ENCODE measurements around the gene KRT26. TPM values are rescaled to one million over a fixed set of nuclear protein-coding genes. Genes with fewer than 3 reads are reported as not detected.
A peak's percentile ranks its signal among the peaks of the same experiment; 100 is the strongest.

The KRT26 gene
- polyA plus RNA-seq, 2 of the 4 experiments (the other 2 are of a cell fraction), result not detected

- TF ChIP-seq NPAS2 (CRISPR knock-in tag; IDR thresholded peaks at IDR 0.05; ENCODE audit: borderline replicate concordance) (no peak), TFCP2L1 (CRISPR knock-in tag; IDR thresholded peaks at IDR 0.05) (no peak), RCOR1 (IDR thresholded peaks at IDR 0.05; ENCODE audit: low read depth, low read length) (no peak), GATA3 (IDR thresholded peaks at IDR 0.05; ENCODE audit: borderline replicate concordance) (no peak), EHF (CRISPR knock-in tag; IDR thresholded peaks at IDR 0.05) (no peak), BHLHE40 (IDR thresholded peaks at IDR 0.05; ENCODE audit: low read depth, low read length) (no peak), KDM5A (IDR thresholded peaks at IDR 0.05) (no peak), HMGXB4 (CRISPR knock-in tag; IDR thresholded peaks at IDR 0.05; ENCODE audit: borderline replicate concordance) (no peak), CBX2 (IDR thresholded peaks at IDR 0.05; ENCODE audit: borderline replicate concordance, low read depth) (no peak), SREBF2 (IDR thresholded peaks at IDR 0.05) (no peak), HDAC2 (IDR thresholded peaks at IDR 0.05) (no peak), CEBPB (IDR thresholded peaks at IDR 0.05) (no peak)
- TF ChIP-seq, protein P1, sequence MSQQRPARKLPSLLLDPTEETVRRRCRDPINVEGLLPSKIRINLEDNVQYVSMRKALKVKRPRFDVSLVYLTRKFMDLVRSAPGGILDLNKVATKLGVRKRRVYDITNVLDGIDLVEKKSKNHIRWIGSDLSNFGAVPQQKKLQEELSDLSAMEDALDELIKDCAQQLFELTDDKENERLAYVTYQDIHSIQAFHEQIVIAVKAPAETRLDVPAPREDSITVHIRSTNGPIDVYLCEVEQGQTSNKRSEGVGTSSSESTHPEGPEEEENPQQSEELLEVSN (IDR thresholded peaks at IDR 0.05; ENCODE audit: borderline replicate concordance, low read depth), result no peak
- TF ChIP-seq, protein P2, sequence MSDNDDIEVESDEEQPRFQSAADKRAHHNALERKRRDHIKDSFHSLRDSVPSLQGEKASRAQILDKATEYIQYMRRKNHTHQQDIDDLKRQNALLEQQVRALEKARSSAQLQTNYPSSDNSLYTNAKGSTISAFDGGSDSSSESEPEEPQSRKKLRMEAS (IDR thresholded peaks at IDR 0.05), result no peak
These were observed 46.3 kb upstream of the KRT26 start (continued) for GRCh38 chr17:40818343-40818732.

DNA sequence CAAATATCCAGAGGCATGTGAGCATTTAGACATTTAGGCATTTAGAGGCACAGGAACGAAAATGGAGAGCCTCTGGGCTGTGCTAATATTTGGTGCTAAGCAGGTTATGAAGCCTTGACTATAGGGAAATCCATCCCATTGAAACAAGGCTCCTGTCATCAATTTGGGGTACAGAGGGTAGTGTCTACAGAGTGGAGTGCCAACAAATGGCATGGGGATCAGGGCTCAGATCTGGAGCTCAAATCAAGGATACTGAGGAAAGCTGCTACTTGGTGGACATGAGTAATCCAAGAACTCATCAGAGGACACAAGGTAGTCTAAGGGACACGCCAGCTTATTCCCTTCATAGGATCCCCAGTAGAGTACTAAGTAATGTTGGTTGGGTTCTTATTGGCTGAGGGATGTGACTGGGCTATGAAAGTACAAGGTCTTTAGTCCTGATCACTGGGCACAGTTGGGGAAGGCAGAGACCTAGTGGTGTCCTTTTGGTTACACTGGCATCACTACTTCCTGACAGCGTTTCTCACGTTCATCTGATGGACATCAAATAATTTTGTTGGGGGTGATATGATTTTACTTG is 45.2 kb upstream of the KRT26 start:
- peak overlapping the region; percentile 72 for H3K4me2 ChIP-seq
- FAIRE-seq, result no peak
- H3K4me3 ChIP-seq, result no peak overlapping the region; the same call in 2 of the 3 replicates

More for the DNA sequence above, 45.2 kb upstream of the KRT26 start:
- DNase-seq (ENCODE audit: low read depth in 1 of 2, low spot score in 1 of 2) (no peak), ATAC-seq (no peak)
- Histone ChIP-seq H3K4me1 (peaks cover 20% of the 10 kb centered on the region), H3K9me3 (no peaks in the 10 kb centered on the region), H3K27ac (no peak overlapping the region)
- ChIA-PET CTCF (interaction anchor here (0.8 to 6.4 kb wide), 8 partner anchors 11 to 850 kb away, joined by 3 to 51 read pairs (median 4); no protein-coding TSS in a partner anchor), POLR2A (no interaction called here)
- TF ChIP-seq CBX2 (IDR thresholded peaks at IDR 0.05; ENCODE audit: borderline replicate concordance, low read depth), result no peak
- TF ChIP-seq, protein P3, sequence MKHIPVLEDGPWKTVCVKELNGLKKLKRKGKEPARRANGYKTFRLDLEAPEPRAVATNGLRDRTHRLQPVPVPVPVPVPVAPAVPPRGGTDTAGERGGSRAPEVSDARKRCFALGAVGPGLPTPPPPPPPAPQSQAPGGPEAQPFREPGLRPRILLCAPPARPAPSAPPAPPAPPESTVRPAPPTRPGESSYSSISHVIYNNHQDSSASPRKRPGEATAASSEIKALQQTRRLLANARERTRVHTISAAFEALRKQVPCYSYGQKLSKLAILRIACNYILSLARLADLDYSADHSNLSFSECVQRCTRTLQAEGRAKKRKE (CRISPR knock-in tag; IDR thresholded peaks at IDR 0.05; ENCODE audit: low read depth), result no peak
- no peak for TF ChIP-seq FOSB (CRISPR knock-in tag; IDR thresholded peaks at IDR 0.05)
- TF ChIP-seq MAZ (IDR thresholded peaks at IDR 0.05; ENCODE audit: borderline replicate concordance, low read depth, low read length), result no peak
- TF ChIP-seq HOXB5 (CRISPR knock-in tag; IDR thresholded peaks at IDR 0.05), result no peak
- TF ChIP-seq ELK1 (IDR thresholded peaks at IDR 0.05; ENCODE audit: low read depth, low read length), result no peak
- no peak for TF ChIP-seq HEYL (CRISPR knock-in tag; IDR thresholded peaks at IDR 0.05)
- no peak for TF ChIP-seq RARB (CRISPR knock-in tag; IDR thresholded peaks at IDR 0.05)
- no peak for TF ChIP-seq EHF (CRISPR knock-in tag; IDR thresholded peaks at IDR 0.05)
- TF ChIP-seq, protein P1 (IDR thresholded peaks at IDR 0.05; ENCODE audit: borderline replicate concordance, low read depth), result no peak
- no peak for TF ChIP-seq EHMT2 (IDR thresholded peaks at IDR 0.05; ENCODE audit: low read depth)
- no peak for TF ChIP-seq TFCP2L1 (CRISPR knock-in tag; IDR thresholded peaks at IDR 0.05)
- no peak for TF ChIP-seq GATA3 (IDR thresholded peaks at IDR 0.05; ENCODE audit: borderline replicate concordance)
- TF ChIP-seq, protein P4, sequence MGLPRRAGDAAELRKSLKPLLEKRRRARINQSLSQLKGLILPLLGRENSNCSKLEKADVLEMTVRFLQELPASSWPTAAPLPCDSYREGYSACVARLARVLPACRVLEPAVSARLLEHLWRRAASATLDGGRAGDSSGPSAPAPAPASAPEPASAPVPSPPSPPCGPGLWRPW (IDR thresholded peaks at IDR 0.05), result no peak
- no peak for TF ChIP-seq RAD21 (conservative IDR thresholded peaks at IDR 0.05 in 1 of 2, IDR thresholded peaks at IDR 0.05 in 1 of 2)
- no peak for TF ChIP-seq REST (IDR thresholded peaks at IDR 0.05)
- TF ChIP-seq KDM1A (IDR thresholded peaks at IDR 0.05; ENCODE audit: low read depth), result no peak
- WGBS (ENCODE audit: missing lambda C conversion rate), result 92% methylated on average over 4 of the region's 4 CpGs

Measured in A549 (cell line).